Measurements from ENCODE around the gene SPTY2D1. TPM values are rescaled to one million over a fixed set of nuclear protein-coding genes. Genes with fewer than 3 reads are reported as not detected.

SPTY2D1 gene
- total RNA-seq, 1 donor: 62.2 TPM

Other genes starting within 250 kb of the SPTY2D1 start
- 230 TPM for gene LDHA, start 239.8 kb downstream of the SPTY2D1 start, total RNA-seq
- not detected for gene LDHC, start 222.0 kb downstream of the SPTY2D1 start, total RNA-seq
- 0.10 TPM for gene LDHAL6A, start 178.5 kb downstream of the SPTY2D1 start, total RNA-seq
- gene TSG101, start 107.4 kb downstream of the SPTY2D1 start, total RNA-seq: 31.6 TPM
- gene UEVLD, start 45.6 kb downstream of the SPTY2D1 start, total RNA-seq: 4.6 TPM
- gene MISFA, start 34.6 kb downstream of the SPTY2D1 start, total RNA-seq: 0.52 TPM
- gene TMEM86A, start 64.4 kb upstream of the SPTY2D1 start, total RNA-seq: 4.2 TPM
- 0.10 TPM for gene IGSF22, start 91.8 kb upstream of the SPTY2D1 start, total RNA-seq
- not detected for gene PTPN5, start 157.5 kb upstream of the SPTY2D1 start, total RNA-seq